Testis (tissue), 3 donors: ENCODE measurements around the gene NCR2. TPM values are rescaled to one million over a fixed set of nuclear protein-coding genes. Genes with fewer than 3 reads are reported as not detected.
"Not testable (repeated sequence)": the region's sequence is repeated elsewhere in the genome, so short reads cannot be mapped to it uniquely, and the experiment has no call there.

Experiments
- DNase-seq: peaks from one replicate; pipeline ENCODE4 v3.0.0-alpha.2; 2019
- H3K27ac ChIP-seq, 2 donors: fragments of 200-600 bp; sonication (generic); one replicate each; pipeline ENCODE4 v1.5.1; 2019
- H3K27me3 ChIP-seq: fragments of 200-600 bp; sonication (generic); one replicate; pipeline ENCODE4 v1.5.1; 2019
- H3K36me3 ChIP-seq: fragments of 200-600 bp; sonication (generic); one replicate; pipeline ENCODE4 v1.5.1; 2017; ENCODE audit warnings: low read depth; ENCODE audit errors: missing control alignments
- H3K4me1 ChIP-seq: fragments of 200-600 bp; sonication (generic); one replicate; pipeline ENCODE4 v1.5.1; 2019
- H3K4me3 ChIP-seq, 2 donors: fragments of 200-600 bp; sonication (generic); one replicate each; pipeline ENCODE4 v1.5.1; 2017 to 2019
- H3K9me3 ChIP-seq: fragments of 200-600 bp; sonication (generic); one replicate; pipeline ENCODE4 v1.5.1; 2017
- POLR2A ChIP-seq: fragments of 450-650 bp; IDR thresholded peaks from one replicate; pipeline ENCODE4 v1.6.1; 2017; ENCODE audit warnings: antibody characterized with exemption, mild to moderate bottlenecking, moderate library complexity
- WGBS, 2 donors: methylation state at CpG; one replicate each; pipeline ENCODE4 v1.1.5; 2018; 5-methylcytosine and 5-hydroxymethylcytosine counted together
- intact Hi-C: fragments of 100-400 bp; cut with DNase I; formaldehyde crosslinking; loops from one replicate; pipeline ENCODE4 v1.15.1; 2023; ENCODE audit warnings: low total_unique reads
- polyA plus RNA-seq: library from polyadenylated mRNA; stranded (reverse); fragments of 350-450 nt; fragmentation: Illumina TruSeq; extraction: RNeasy Lipid Tissue Mini Kit (QIAGEN cat#74804); gene quantifications from one replicate; pipeline ENCODE4 v1.2.3, GENCODE V29; 2014; ENCODE audit warnings: low read depth, low replicate concordance; ENCODE audit not compliant: insufficient read depth
- total RNA-seq, 2 donors: library from RNA; depleted of rRNA; stranded (reverse); fragments of >200 nt; gene quantifications; one replicate each; pipeline ENCODE4 v1.2.3, GENCODE V29; 2016
- TF ChIP-seq, protein P1 (sequence below), 3 experiments: fragments of 450-650 bp in 2 of 3; fragments of 200-600 bp in 1 of 3; sonication (generic) in 1 of 3; IDR thresholded peaks; one replicate each; pipeline ENCODE4 v1.5.1; 2016 to 2019; ENCODE audit warnings: antibody characterized with exemption in 3 of 3, mild to moderate bottlenecking in 2 of 3, moderate library complexity in 1 of 3

NCR2 gene
- total and polyA plus RNA-seq, 3 donors from 2014 or later, result not detected

DNA sequence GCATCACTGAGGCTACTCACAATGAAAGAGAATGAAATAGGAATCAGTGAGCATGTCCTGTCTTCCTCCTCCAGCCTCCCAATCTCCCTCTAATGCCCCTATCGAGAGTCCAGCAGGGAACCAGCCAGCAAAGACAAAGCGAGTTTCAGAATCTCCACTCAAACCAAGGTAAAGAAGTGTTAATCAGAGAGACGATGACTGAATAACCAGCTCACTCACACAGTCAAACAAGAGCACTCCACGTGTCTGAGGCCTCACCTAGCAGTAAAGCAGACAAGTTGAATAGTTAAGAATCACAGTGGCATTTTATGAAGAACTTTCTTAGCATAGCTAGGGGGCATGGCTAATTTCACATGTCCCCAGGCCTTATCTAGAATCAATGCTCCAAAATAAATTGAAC is 45.6 kb upstream of the NCR2 start:
- Histone ChIP-seq H3K27ac (no peak overlapping the region), H3K27me3 (no peaks in the 10 kb centered on the region), H3K36me3 (no peaks in the 10 kb centered on the region), H3K9me3 (no peaks in the 10 kb centered on the region), H3K4me1 (no peaks in the 10 kb centered on the region), H3K4me3 (no peak overlapping the region)
- no peak for DNase-seq
- intact Hi-C loops, result no loop called here
- TF ChIP-seq POLR2A, result no peak
- TF ChIP-seq, protein P1, sequence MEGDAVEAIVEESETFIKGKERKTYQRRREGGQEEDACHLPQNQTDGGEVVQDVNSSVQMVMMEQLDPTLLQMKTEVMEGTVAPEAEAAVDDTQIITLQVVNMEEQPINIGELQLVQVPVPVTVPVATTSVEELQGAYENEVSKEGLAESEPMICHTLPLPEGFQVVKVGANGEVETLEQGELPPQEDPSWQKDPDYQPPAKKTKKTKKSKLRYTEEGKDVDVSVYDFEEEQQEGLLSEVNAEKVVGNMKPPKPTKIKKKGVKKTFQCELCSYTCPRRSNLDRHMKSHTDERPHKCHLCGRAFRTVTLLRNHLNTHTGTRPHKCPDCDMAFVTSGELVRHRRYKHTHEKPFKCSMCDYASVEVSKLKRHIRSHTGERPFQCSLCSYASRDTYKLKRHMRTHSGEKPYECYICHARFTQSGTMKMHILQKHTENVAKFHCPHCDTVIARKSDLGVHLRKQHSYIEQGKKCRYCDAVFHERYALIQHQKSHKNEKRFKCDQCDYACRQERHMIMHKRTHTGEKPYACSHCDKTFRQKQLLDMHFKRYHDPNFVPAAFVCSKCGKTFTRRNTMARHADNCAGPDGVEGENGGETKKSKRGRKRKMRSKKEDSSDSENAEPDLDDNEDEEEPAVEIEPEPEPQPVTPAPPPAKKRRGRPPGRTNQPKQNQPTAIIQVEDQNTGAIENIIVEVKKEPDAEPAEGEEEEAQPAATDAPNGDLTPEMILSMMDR (IDR thresholded peaks at IDR 0.05), result no peak
- 88 to 90% methylated on average over 4 of the region's 4 CpGs for WGBS, 2 donors

DNA sequence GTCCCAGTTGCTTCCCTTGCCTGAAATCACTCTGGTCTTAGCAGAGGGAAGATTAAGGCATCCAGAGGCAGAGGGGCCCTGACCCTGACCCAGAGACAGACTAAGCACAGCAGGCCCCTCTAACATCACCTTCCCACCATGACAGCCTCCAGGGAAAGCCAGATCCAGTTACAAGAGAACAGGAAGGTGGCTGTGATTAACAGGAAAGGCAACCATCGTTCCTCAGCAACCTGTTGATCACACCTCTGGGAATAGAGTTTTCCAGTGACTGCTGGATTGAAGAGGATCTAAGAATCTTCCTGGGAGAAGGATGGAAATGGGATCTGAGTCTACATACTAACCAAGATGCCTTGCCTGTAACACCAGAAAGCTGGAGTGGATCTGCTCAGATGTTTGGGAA is 43.7 kb upstream of the NCR2 start:
- H3K27ac ChIP-seq, result no peak overlapping the region
- H3K4me3 ChIP-seq, result no peak overlapping the region
- intact Hi-C loops, result no loop called here
- no peaks in the 10 kb centered on the region for H3K9me3 ChIP-seq
- DNase-seq, result no peak
- WGBS, 2 donors, result 44 to 60% methylated on average over 1 of the region's 1 CpG
- no peaks in the 10 kb centered on the region for H3K27me3 ChIP-seq
- TF ChIP-seq, protein P1 (IDR thresholded peaks at IDR 0.05), result no peak
- no peak for TF ChIP-seq POLR2A
- H3K36me3 ChIP-seq, result no peaks in the 10 kb centered on the region
- no peaks in the 10 kb centered on the region for H3K4me1 ChIP-seq

DNA sequence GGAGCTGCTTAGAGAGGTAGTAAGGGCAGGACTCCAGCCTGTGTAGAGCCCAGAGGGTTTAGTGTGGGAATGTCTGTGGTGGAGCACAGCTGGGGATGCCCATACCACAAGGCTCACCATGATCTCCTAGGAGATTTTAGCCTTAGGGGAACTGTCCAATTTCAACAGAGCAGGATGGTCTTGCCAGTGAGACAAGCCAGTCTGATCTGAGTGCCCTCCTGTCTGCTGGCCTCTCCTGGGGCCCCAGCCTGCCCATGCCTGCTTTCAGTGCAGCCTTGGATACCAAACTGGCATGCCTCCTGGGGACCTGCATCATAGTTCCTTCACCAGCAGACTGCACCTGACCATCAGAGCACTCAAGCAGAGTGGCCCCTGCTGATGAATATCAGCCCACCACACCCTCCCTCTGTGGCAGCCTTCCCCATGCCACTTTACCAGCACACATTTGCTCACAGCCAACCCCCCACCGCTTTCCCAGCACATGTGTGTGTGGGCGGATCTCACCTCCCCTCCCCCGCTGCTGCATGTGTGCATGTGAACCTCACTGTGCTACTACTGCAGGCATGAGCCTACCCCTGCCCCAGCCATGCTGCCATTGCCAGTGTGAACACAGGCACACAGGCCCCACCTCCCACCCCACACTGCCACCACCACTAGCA is 41.1 kb upstream of the NCR2 start:
- H3K4me1 ChIP-seq, result no peaks in the 10 kb centered on the region
- H3K36me3 ChIP-seq, result no peaks in the 10 kb centered on the region
- TF ChIP-seq POLR2A, result no peak
- no peak overlapping the region for H3K27ac ChIP-seq
- no peaks in the 10 kb centered on the region for H3K9me3 ChIP-seq
- intact Hi-C loops, result no loop called here
- WGBS, 2 donors, result 80 to 83% methylated on average over 3 of the region's 3 CpGs
- H3K4me3 ChIP-seq, result no peak overlapping the region
- no peaks in the 10 kb centered on the region for H3K27me3 ChIP-seq
- no peak for DNase-seq

DNA sequence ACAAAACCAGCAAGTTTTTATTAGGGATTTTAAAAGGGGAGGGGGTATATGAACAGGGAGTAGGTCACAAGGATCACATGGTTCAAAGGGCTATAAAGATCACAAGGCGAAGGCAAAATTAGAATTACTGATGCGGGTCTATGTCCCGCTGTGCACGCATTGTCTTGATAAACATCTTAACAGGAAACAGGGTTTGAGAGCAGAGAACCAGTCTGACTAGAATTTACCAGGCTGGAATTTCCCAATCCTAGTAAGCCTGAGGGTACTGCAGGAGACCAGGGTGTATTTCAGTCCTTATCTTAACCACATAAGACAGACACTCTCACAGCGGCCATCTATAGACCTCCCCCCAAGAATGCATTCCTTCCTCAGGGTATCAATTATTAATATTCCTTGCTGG is 38.2 kb upstream of the NCR2 start:
- H3K4me3 ChIP-seq, H3K27me3 ChIP-seq, DNase-seq, H3K9me3 ChIP-seq, H3K4me1 ChIP-seq, intact Hi-C loops, H3K27ac ChIP-seq, H3K36me3 ChIP-seq: not testable (repeated sequence)
- 90 to 93% methylated on average over 5 of the region's 5 CpGs for WGBS, 2 donors

DNA sequence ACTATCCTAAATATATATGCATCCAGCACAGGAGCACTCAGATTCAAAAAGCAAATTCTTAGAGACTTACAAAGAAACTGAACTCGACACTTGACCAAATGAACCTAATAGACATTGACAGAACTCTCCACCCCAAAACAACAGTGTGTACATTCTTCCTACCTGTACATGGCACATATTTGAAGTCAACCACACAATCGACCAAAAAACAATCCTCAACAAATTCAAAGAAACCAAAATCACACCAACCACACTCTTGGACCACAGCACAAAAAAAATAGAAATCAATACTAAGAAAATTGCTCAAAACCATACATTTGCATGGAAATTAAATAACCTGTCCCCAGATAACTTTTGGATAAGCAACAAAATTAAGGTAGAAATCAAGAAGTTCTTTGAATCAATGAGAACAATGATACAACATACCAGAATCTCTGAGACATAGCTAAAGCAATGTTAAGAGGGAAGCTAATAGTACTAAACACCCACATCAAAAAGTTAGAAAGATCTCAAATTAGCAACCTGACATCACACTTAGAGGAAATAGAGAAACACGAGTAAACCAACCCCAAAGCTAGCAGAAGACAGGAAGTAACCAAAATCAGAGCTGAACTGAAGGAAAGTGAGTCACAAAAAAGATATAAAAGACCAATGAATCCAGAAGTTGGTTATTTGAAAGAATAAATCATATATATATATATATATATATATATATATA is 36.5 kb upstream of the NCR2 start:
- Histone ChIP-seq H3K27ac (no peak overlapping the region), H3K4me3 (no peak overlapping the region), H3K9me3 (no peaks in the 10 kb centered on the region), H3K36me3 (no peaks in the 10 kb centered on the region), H3K4me1 (no peaks in the 10 kb centered on the region), H3K27me3 (no peaks in the 10 kb centered on the region)
- DNase-seq, result no peak
- TF ChIP-seq, protein P1 (IDR thresholded peaks at IDR 0.05), result no peak
- TF ChIP-seq POLR2A, result no peak
- intact Hi-C loops, result no loop called here
- WGBS, 2 donors, result 67 to 76% methylated on average over 3 of the region's 3 CpGs

DNA sequence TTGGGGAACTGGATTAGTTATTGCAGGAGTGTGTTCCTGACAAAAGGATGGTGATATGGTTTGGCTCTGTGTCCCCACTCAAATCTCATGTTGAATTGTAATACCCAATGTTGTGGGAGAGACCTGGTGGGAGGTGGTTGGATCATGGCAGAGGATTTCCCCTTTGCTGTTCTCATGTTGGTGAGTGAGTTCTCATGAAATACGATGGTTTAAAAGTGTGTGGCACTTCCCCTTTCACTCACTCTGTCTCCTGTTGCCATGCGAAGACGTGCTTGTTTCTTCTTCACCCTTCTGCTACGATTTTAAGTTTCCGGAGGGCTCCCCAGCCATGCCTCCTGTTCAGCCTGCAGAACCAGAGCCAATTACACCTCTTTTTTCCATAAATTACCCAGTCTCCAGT is 32.8 kb upstream of the NCR2 start:
- Histone ChIP-seq H3K27me3 (no peaks in the 10 kb centered on the region), H3K4me3 (no peak overlapping the region), H3K9me3 (no peaks in the 10 kb centered on the region), H3K4me1 (no peaks in the 10 kb centered on the region), H3K36me3 (no peaks in the 10 kb centered on the region), H3K27ac (no peak overlapping the region)
- intact Hi-C loops, result no loop called here
- 73 to 75% methylated on average over 5 of the region's 5 CpGs for WGBS, 2 donors
- DNase-seq, result no peak
- TF ChIP-seq POLR2A, result no peak
- TF ChIP-seq, protein P1 (IDR thresholded peaks at IDR 0.05), result no peak
